Caki2 (cell line): ENCODE data around the gene SLC44A1. TPM values are rescaled to one million over a fixed set of nuclear protein-coding genes. Genes with fewer than 3 reads are reported as not detected.

Experiments
- DNase-seq: peaks from one replicate; pipeline ENCODE4 v3.0.0-alpha.2; 2015; ENCODE audit warnings: low read depth
- in situ Hi-C: cut with HindIII; loops from 2 replicates; pipeline ENCODE4 v1.10.0; 2016; ENCODE audit warnings: low sequenced_read_pairs, low pct_unique_long_range_greater_than_20kb, mixed read lengths
- total RNA-seq: library from RNA; depleted of rRNA; stranded (reverse); fragments of >200 nt; shearing (Covaris generic); gene quantifications from 2 replicates; pipeline ENCODE4 v1.2.3, GENCODE V29; 2014; ENCODE audit warnings: low replicate concordance; rRNA removed

The SLC44A1 gene
- total RNA-seq, 1 experiment from 2014 or later: 35.6 TPM

GRCh38 chr9:105457560-105458294 lies 213.3 kb downstream of the SLC44A1 start:
- no peak for DNase-seq
- in situ Hi-C loops: no loop called here

GRCh38 chr9:105458404-105458803 lies 214.0 kb downstream of the SLC44A1 start:
- in situ Hi-C loops: no loop called here
- no peak for DNase-seq

- in situ Hi-C loops: no loop called here
- DNase-seq: no peak
Measured at GRCh38 chr9:105459336-105459735, 214.9 kb downstream of the SLC44A1 start.

- DNase-seq: no peak
- in situ Hi-C loops: no loop called here
Measured at GRCh38 chr9:105466898-105467455, 222.5 kb downstream of the SLC44A1 start.

- in situ Hi-C loops: no loop called here
- DNase-seq: no peak
Measured at GRCh38 chr9:105468875-105469274, 224.4 kb downstream of the SLC44A1 start.

GRCh38 chr9:105473221-105473620 lies 228.8 kb downstream of the SLC44A1 start:
- no peak for DNase-seq
- in situ Hi-C loops: no loop called here

- no peak for DNase-seq
- in situ Hi-C loops: no loop called here
Measured at GRCh38 chr9:105475302-105475701, 230.9 kb downstream of the SLC44A1 start.

GRCh38 chr9:105479846-105480245 lies 235.4 kb downstream of the SLC44A1 start:
- in situ Hi-C loops: no loop called here
- no peak for DNase-seq

GRCh38 chr9:105483618-105484017 lies 239.2 kb downstream of the SLC44A1 start:
- no peak for DNase-seq
- in situ Hi-C loops: no loop called here

GRCh38 chr9:105484226-105484625 lies 239.8 kb downstream of the SLC44A1 start:
- DNase-seq: no peak
- in situ Hi-C loops: no loop called here

GRCh38 chr9:105485131-105485530 lies 240.7 kb downstream of the SLC44A1 start:
- DNase-seq: no peak
- in situ Hi-C loops: no loop called here

Other genes starting within 250 kb of the SLC44A1 start
- 1.5 and 1.7 TPM in 2 replicates for gene FSD1L, start 203.4 kb downstream of the SLC44A1 start, total RNA-seq